NCI-H2029 (cell line): ENCODE data around the gene DARS1.
"Not testable (repeated sequence)": the region's sequence is repeated elsewhere in the genome, so short reads cannot be mapped to it uniquely, and the experiment has no call there.

Source experiments
- DNase-seq: peaks from one replicate; lab custom pipeline; 2025; lab: John Stamatoyannopoulos, UW

The DARS1 gene

GRCh38 chr2:135876770-135877169 is 108.7 kb downstream of the DARS1 start:
- DNase-seq: not testable (repeated sequence)

- peak; percentile 97 for DNase-seq
Observed at GRCh38 chr2:135876066-135876711, 109.2 kb downstream of the DARS1 start, which contains the start of gene MCM6. MCM6 (minus strand) TSS chr2:135876443; CDS start chr2:135876365, 78 bp downstream.

GRCh38 chr2:135875491-135876065 is 109.8 kb downstream of the DARS1 start:
- DNase-seq: peak; percentile 17

- DNase-seq: no peak
Observed at GRCh38 chr2:135874777-135875365, 110.6 kb downstream of the DARS1 start.

- DNase-seq: no peak
Observed at GRCh38 chr2:135870571-135870970, 114.9 kb downstream of the DARS1 start.

- DNase-seq: no peak
Observed at GRCh38 chr2:135863233-135863632, 122.2 kb downstream of the DARS1 start.

GRCh38 chr2:135862718-135863117 is 122.7 kb downstream of the DARS1 start:
- DNase-seq: no peak
